HUES64 (cell line): Measurements from ENCODE around the gene ALPG.
"Not testable (repeated sequence)": the region's sequence is repeated elsewhere in the genome, so short reads cannot be mapped to it uniquely, and the experiment has no call there.

Experiments used
- H3K27ac ChIP-seq: 2 replicates; pipeline ENCODE4 v1.7.0; 2013; ENCODE audit warnings: low read depth, low read length, inconsistent platforms
- H3K27me3 ChIP-seq: 2 replicates; pipeline ENCODE4 v1.6.1; 2013; ENCODE audit warnings: mild to moderate bottlenecking, low read length; ENCODE audit not compliant: insufficient read depth
- H3K36me3 ChIP-seq: 2 replicates; pipeline ENCODE4 v1.6.1; 2013; ENCODE audit warnings: mild to moderate bottlenecking, low read length; ENCODE audit not compliant: insufficient read depth
- H3K4me1 ChIP-seq: 2 replicates; pipeline ENCODE4 v1.6.1; 2013; ENCODE audit warnings: mild to moderate bottlenecking, low read length, moderate library complexity; ENCODE audit not compliant: insufficient read depth
- H3K4me3 ChIP-seq: 2 replicates; pipeline ENCODE4 v1.5.1; 2013; ENCODE audit warnings: mild to moderate bottlenecking, low read length, moderate library complexity
- H3K9ac ChIP-seq: 2 replicates; pipeline ENCODE4 v1.6.1; 2013; ENCODE audit warnings: mild to moderate bottlenecking, low read depth, low read length
- H3K9me3 ChIP-seq: 2 replicates; pipeline ENCODE4 v1.6.1; 2013; ENCODE audit warnings: low read depth, low read length; ENCODE audit not compliant: insufficient read depth
- WGBS: fragments of 150-250, 120-280 bp; methylation state at CpG from one replicate; pipeline ENCODE4 v1.1.7; 2013; ENCODE audit warnings: missing lambda C conversion rate; 5-methylcytosine and 5-hydroxymethylcytosine counted together

Gene ALPG

DNA sequence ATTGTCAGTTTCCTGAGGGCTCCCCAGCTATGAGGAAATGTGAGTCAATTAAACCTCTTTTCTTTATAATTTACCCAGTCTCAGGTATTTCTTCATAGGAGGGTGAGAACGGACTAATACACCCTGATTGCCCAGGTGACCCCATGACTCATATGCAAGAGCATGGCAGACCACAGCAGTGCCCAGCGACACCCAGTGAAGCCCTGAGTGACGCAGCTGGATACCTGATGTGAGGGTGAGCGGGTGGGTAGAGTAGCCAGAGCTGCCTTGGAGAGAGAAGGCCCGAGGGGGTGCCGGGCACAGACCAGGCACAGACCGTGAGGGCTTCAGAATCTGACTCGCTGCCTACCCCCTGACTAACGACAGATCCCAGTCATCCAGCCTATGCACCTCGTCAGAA lies 15.4 kb downstream of the ALPG start:
- Histone ChIP-seq H3K4me1 (peaks cover 46% of the 10 kb centered on the region), H3K27ac (peak overlapping the region; percentile 98; the same call in 1 of the 2 replicates), H3K27me3 (peaks cover 56% of the 10 kb centered on the region), H3K9ac (peak overlapping the region; percentile 57; the same call in 1 of the 2 replicates), H3K9me3 (no peaks in the 10 kb centered on the region), H3K36me3 (peaks cover 11% of the 10 kb centered on the region; the same call in 1 of the 2 replicates), H3K4me3 (no peak overlapping the region)
- 88% methylated on average over 10 of the region's 10 CpGs for WGBS

DNA sequence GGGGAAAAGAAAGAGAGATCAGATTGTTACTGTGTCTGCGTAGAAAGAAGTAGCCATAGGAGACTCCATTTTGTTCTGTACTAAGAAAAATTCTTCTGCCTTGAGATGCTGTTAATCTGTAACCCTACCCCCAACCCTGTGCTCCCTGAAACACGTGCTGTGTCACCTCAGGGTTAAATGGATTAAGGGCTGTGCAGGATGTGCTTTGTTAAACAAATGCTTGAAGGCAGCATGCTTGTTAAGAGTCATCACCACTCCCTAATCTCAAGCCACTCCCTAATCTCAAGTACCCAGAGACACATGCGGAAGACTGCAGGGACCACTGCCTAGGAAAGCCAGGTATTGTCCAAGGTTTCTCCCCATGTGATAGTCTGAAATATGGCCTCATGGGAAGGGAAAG lies 16.4 kb downstream of the ALPG start:
- Histone ChIP-seq H3K27me3 (peaks cover 47% of the 10 kb centered on the region), H3K9ac (peak overlapping the region; percentile 71), H3K4me3 (peak overlapping the region; percentile 11; the same call in 1 of the 2 replicates), H3K4me1 (peaks cover 46% of the 10 kb centered on the region), H3K27ac (peak overlapping the region; percentile 98; the same call in 1 of the 2 replicates)
- WGBS, result 50% methylated on average over 1 of the region's 3 CpGs
- not testable (repeated sequence) for H3K36me3 ChIP-seq, H3K9me3 ChIP-seq

DNA sequence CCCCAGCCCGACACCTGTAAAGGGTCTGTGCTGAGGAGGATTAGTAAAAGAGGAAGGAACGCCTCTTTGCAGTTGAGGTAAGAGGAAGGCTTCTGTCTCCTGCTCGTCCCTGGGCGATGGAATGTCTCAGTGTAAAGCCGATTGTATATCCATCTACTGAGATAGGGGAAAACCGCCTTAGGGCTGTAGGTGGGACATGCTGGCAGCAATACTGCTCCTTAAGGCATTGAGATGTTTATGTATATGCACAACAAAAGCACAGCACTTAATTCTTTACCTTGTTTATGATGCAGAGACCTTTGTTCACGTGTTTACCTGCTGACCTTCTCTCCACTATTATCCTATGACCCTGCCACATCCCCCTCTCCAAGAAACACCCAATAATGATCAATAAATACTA lies 16.8 kb downstream of the ALPG start:
- Histone ChIP-seq H3K9ac (peak overlapping the region; percentile 84; the same call in 1 of the 2 replicates), H3K4me3 (0 out of 2 replicates have a peak overlapping the region, but pooled peaks have one; percentile 31), H3K27ac (peak overlapping the region; percentile 99; the same call in 1 of the 2 replicates), H3K4me1 (peaks cover 44% of the 10 kb centered on the region), H3K27me3 (peaks cover 43% of the 10 kb centered on the region)
- WGBS, result 3% methylated on average over 6 of the region's 7 CpGs
- H3K9me3 ChIP-seq, H3K36me3 ChIP-seq: not testable (repeated sequence)

DNA sequence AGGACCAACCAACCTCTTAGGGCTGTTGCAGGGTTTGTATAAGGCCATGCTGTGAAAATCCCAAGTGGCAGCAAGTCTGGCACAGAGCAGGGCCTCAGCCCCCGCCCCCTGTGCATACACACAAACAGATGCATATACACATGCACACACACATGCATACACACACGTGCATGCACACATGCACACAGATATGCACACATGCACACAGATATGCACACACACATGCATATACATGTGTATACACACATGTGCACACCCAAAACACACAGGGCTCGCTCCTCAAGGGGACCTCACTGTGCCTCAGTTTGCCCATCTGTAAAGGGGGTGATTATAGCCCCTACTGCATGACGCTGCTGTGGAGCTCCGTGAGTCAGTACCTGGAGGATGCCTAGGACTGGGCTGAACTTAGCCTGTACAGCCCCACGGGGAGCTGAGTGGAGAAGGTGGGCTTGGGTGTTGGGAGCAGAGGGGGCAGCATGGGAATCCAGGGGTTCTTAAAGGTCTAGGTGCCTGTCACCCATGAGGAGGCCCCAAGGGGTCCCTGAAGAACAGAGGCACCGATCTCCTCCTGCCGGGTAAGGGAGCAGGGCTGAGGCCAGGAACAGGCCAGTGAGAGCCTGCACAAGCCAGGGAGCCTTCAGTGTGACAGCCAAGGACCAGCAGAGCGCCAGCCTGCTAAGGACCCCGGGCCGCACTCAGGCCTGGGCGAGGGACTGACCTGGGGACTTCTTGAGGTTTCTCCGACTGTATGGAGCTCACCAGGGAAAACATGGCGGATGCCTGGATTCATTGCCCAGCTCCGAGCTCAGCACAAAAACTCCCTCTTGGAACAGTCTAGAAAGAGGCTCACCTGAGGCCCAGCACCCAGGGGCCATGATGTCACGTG lies 25.3 kb downstream of the ALPG start:
- H3K9me3 ChIP-seq, result no peaks in the 10 kb centered on the region
- no peak overlapping the region; the same call in 1 of the 2 replicates for H3K27ac ChIP-seq
- H3K36me3 ChIP-seq, result no peaks in the 10 kb centered on the region
- WGBS, result 90% methylated on average over 16 of the region's 16 CpGs
- no peaks in the 10 kb centered on the region for H3K27me3 ChIP-seq
- H3K4me1 ChIP-seq, result 0 out of 2 replicates have a peak, but pooled peaks cover 3% of the 10 kb centered on the region
- H3K4me3 ChIP-seq, result no peak overlapping the region
- no peak overlapping the region for H3K9ac ChIP-seq

DNA sequence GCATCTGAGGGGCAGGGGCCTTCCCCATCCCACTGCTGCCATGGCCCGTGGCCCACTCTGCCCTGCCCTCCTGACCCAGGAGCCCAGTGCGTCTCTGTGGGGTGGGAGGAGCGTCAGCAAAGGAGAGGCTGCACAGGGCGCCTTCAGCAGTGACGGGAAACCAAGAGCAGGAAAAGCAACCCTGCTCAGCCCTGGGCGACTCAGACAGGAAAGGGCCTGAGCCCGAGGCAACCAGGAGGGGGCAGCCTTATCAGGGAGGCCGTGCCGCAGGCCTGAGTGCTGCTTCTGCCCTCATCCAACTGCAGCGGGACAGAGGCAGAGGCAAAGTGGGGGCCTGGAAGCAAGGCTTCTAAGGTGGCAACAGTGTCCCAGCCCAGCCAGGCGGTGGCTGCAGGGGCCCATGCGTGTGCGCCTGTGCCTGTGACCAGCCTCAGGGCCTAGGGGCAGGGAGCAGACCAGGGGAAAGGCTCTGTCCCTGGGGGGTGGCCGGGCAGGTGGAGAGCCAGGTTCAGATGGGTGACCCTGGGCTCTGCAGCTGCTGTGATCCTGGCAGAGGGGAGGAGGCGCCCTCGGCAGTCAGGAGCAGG lies 26.0 kb downstream of the ALPG start:
- Histone ChIP-seq H3K9ac (no peak overlapping the region), H3K36me3 (no peaks in the 10 kb centered on the region), H3K27ac (no peak overlapping the region; the same call in 1 of the 2 replicates), H3K4me1 (0 out of 2 replicates have a peak, but pooled peaks cover 3% of the 10 kb centered on the region), H3K27me3 (no peaks in the 10 kb centered on the region), H3K4me3 (no peak overlapping the region), H3K9me3 (no peaks in the 10 kb centered on the region)
- WGBS, result 70% methylated on average over 16 of the region's 16 CpGs

DNA sequence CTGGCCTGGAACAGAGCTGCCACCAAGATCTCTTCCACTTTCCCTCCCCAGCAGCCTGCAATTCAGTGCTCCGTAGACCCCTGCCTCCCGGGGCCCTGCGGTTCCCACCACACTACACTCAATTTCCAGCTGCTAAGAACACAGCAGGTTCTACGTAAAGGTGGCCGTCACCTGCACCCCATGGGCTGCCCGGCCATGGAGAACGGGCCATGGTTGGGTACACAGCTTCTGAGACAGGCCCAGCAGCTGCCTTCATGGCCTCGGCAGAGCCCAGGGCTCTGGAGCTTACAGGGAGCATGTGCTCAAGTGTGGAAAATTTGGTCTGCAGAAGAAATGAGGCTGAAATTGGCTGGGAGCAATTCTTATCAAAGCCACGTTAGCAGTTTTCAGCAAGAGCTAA lies 27.0 kb downstream of the ALPG start:
- 84% methylated on average over 8 of the region's 9 CpGs for WGBS
- H3K9me3 ChIP-seq, H3K9ac ChIP-seq, H3K4me3 ChIP-seq, H3K4me1 ChIP-seq, H3K27ac ChIP-seq, H3K27me3 ChIP-seq, H3K36me3 ChIP-seq: not testable (repeated sequence)

DNA sequence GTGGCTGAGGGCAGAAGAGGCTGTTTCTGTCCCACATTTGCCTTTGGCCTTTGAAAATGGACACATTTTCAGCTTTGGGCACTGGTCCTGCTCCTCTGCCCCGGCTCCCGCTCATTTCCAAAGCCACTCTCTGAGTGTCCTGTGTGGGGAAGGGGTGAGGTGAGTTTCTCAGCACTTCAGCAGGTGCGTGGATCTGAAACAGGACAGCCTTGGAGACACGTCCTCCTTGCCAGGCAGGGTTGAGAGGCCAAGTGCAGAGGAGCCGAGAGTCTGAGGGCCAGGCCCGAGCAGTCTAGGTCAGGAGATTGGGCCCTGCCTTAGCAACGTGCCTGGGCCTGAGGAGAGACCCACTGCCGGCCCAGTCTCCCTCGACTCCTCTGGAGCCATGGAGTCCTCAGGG lies 27.4 kb downstream of the ALPG start:
- no peaks in the 10 kb centered on the region for H3K36me3 ChIP-seq
- H3K4me1 ChIP-seq, result 0 out of 2 replicates have a peak, but pooled peaks cover 3% of the 10 kb centered on the region
- H3K9ac ChIP-seq, result no peak overlapping the region
- no peak overlapping the region for H3K27ac ChIP-seq
- no peaks in the 10 kb centered on the region for H3K9me3 ChIP-seq
- H3K27me3 ChIP-seq, result no peaks in the 10 kb centered on the region; the same call in 1 of the 2 replicates
- no peak overlapping the region for H3K4me3 ChIP-seq
- 90% methylated on average over 9 of the region's 9 CpGs for WGBS

DNA sequence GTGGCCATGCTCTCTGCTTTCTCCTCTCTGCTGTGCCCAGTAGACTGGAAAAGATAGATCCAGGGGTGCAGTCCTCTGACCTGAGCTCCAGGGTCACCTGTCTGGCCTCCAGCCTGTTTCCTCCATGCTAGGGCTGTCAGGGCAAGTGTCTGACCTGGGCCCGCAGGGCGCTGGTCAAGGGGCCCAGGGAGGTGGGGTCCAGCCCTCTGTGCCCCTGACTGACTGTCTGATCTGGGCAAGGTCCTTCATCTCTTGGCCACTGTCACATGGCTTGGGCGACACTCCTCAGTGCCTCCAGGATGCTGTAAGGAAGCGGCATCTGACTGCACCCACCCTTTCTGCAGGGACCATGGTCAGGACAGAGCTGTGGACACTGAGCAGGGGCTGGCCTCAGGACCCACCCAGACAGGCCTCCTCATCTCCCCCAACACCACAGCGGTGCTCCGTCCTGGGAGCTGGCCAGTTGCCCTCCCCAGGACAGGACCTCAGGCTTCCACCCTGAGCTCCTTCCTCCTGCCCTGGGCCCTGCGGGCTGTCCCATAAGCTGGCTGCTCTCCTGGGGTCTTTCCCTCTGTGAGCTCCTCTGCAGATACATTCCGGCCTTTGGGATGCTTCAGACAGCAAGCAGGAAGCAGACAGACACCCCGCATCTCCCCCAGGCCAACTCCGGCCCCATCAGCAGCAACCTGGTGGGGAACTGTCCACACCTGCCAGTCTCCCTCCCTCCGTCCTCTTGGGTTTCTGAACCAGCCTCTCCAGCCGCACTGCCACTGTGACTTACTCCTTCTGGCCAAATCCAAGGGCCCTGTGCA lies 28.1 kb downstream of the ALPG start:
- Histone ChIP-seq H3K4me3 (no peak overlapping the region), H3K9ac (no peak overlapping the region), H3K36me3 (no peaks in the 10 kb centered on the region), H3K27me3 (no peaks in the 10 kb centered on the region; the same call in 1 of the 2 replicates), H3K9me3 (no peaks in the 10 kb centered on the region), H3K27ac (no peak overlapping the region), H3K4me1 (0 out of 2 replicates have a peak, but pooled peaks cover 3% of the 10 kb centered on the region)
- 92% methylated on average over 12 of the region's 12 CpGs for WGBS

DNA sequence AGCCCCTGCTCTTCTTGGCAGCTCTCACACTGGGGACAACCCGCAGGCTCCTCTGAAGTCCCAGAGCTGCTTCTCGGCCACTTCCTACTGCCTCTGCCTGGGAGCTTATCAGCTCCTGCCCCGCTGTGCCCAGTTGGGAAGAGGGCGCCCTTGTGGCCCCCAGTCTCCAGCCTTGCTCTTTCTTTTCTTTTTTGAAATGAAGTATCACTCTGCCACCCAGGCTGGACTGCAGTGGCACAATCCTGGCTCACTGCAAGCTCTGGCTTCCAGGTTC lies 28.7 kb downstream of the ALPG start:
- Histone ChIP-seq H3K27ac (no peak overlapping the region), H3K27me3 (no peaks in the 10 kb centered on the region; the same call in 1 of the 2 replicates), H3K4me1 (0 out of 2 replicates have a peak, but pooled peaks cover 3% of the 10 kb centered on the region), H3K36me3 (no peaks in the 10 kb centered on the region), H3K4me3 (no peak overlapping the region), H3K9me3 (no peaks in the 10 kb centered on the region), H3K9ac (no peak overlapping the region)
- 87% methylated on average over 4 of the region's 4 CpGs for WGBS

DNA sequence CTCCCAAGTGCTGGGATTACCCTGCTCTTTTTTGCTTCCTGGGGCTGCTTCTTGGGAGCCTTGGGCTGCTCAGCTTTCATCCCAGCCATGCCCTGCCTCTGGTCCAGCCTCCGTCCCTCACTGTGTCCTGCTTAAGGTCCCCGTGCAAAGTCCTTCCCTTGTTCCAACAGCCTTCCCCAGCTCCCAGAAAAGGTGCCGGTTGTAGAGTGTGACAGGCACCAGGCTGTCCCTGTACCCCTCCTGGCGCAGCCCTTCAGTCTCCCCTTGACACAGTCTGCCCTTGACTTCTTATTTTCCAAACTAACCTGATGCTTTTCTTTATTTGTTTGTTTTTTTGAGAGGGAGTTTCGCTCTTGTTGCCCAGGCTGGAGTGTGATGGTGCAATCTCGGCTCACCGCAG lies 29.2 kb downstream of the ALPG start:
- Histone ChIP-seq H3K27ac (no peak overlapping the region), H3K9me3 (no peaks in the 10 kb centered on the region), H3K4me3 (no peak overlapping the region), H3K4me1 (0 out of 2 replicates have a peak, but pooled peaks cover 3% of the 10 kb centered on the region), H3K27me3 (no peaks in the 10 kb centered on the region; the same call in 1 of the 2 replicates), H3K36me3 (no peaks in the 10 kb centered on the region), H3K9ac (no peak overlapping the region)
- WGBS, result 92% methylated on average over 7 of the region's 7 CpGs
